Thyroid gland (tissue), 4 donors: ENCODE results near the gene COL24A1. TPM values are rescaled to one million over a fixed set of nuclear protein-coding genes. Genes with fewer than 3 reads are reported as not detected.

ENCODE experiments used
- DNase-seq, 2 donors: peaks; one replicate each; pipeline ENCODE4 v3.0.0-alpha.2; 2019
- H3K27ac ChIP-seq, 3 donors: fragments of 200-600 bp; sonication (generic); 1 replicate in 2 of 3; 2 replicates in 1 of 3; pipeline ENCODE4 v1.5.1; 2016 to 2019; ENCODE audit warnings: mild to moderate bottlenecking in 1 of 3, moderate library complexity in 1 of 3
- H3K27me3 ChIP-seq: fragments of 200-600 bp; sonication (generic); one replicate; pipeline ENCODE4 v1.5.1; 2019
- H3K36me3 ChIP-seq, 2 donors: fragments of 200-600 bp; sonication (generic); one replicate each; pipeline ENCODE4 v1.5.1; 2016 to 2019
- H3K4me1 ChIP-seq, 2 donors: fragments of 200-600 bp; sonication (generic); one replicate each; pipeline ENCODE4 v1.5.1; 2017 to 2019
- H3K4me3 ChIP-seq, 3 donors: fragments of 200-600 bp; sonication (generic); replicated peaks in 1 of 3; 1 replicate in 2 of 3; 2 replicates in 1 of 3; pipeline ENCODE4 v1.5.1; 2016; ENCODE audit warnings: mild to moderate bottlenecking in 1 of 3
- H3K9me3 ChIP-seq: fragments of 200-600 bp; sonication (generic); one replicate; pipeline ENCODE4 v1.5.1; 2017
- POLR2A ChIP-seq, 2 donors: fragments of 450-650 bp; IDR thresholded peaks; one replicate each; pipeline ENCODE4 v1.6.1; 2017; ENCODE audit warnings: antibody characterized with exemption in 2 of 2, mild to moderate bottlenecking in 2 of 2, moderate library complexity in 1 of 2
- WGBS, 2 donors: methylation state at CpG; one replicate each; pipeline ENCODE4 v1.1.5; 2017; 5-methylcytosine and 5-hydroxymethylcytosine counted together
- intact Hi-C: fragments of 100-400 bp; cut with DNase I; formaldehyde crosslinking; loops from one replicate; pipeline ENCODE4 v1.15.1; 2023
- total RNA-seq, 4 donors: library from RNA; depleted of rRNA; stranded (reverse); fragments of >200 nt; gene quantifications; one replicate each; pipeline ENCODE4 v1.2.3, GENCODE V29; 2016
- TF ChIP-seq, protein P1 (sequence below), 6 experiments: fragments of 200-600 bp in 3 of 6; fragments of 450-650 bp in 3 of 6; sonication (generic) in 3 of 6; IDR thresholded peaks; one replicate each; pipeline ENCODE4 v1.5.1; 2016 to 2019; ENCODE audit warnings: antibody characterized with exemption in 6 of 6, mild to moderate bottlenecking in 2 of 6, inconsistent platforms in 1 of 6, moderate library complexity in 1 of 6

COL24A1 gene
- total RNA-seq, 4 donors from 2014 or later, result 0.27 to 0.89 (median 0.46) TPM

DNA sequence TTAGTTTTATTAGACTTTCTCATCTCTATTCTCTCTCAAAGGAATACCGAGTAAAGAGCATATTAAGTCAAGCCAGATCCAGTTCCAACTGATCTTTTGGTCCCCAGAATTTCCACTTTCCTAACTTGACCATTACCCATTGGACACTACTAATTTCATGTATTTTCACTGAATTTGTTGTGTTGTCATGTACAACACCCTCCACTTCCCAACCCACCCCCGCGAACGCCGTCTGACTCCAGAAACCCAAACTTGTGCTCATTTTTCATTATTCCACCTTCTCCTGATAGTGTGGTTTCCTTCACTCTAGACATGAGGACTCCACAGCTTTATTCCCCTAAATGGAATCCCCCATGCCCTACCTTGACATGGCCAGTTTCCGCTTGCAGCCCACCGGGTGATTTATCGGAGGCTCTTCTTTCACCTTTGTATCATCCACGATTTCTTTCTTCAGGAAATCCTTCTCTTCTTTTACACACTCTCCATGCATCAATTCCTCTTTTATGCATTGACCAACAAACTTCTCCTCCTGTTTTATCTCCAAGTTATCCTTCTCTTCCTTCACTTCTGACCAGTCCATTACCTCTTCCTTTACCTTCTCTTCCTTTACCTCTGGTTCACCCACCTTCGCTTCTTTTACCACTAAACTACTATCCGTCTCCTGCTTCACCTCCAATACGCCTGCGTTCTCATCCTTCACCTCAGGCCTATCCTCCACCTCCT is 449.1 kb downstream of the COL24A1 start:
- Histone ChIP-seq H3K27me3 (no peaks in the 10 kb centered on the region), H3K4me3 (peak overlapping the region; percentile 9 to 80 (median 79)), H3K36me3 (no peaks in the 10 kb centered on the region), H3K9me3 (no peaks in the 10 kb centered on the region), H3K27ac (peak overlapping the region in 2 of 3 donors; percentile 90 to 93), H3K4me1 (peaks cover 12% of the 10 kb centered on the region in 2 donors)
- DNase-seq, result no peak
- TF ChIP-seq, protein P1, sequence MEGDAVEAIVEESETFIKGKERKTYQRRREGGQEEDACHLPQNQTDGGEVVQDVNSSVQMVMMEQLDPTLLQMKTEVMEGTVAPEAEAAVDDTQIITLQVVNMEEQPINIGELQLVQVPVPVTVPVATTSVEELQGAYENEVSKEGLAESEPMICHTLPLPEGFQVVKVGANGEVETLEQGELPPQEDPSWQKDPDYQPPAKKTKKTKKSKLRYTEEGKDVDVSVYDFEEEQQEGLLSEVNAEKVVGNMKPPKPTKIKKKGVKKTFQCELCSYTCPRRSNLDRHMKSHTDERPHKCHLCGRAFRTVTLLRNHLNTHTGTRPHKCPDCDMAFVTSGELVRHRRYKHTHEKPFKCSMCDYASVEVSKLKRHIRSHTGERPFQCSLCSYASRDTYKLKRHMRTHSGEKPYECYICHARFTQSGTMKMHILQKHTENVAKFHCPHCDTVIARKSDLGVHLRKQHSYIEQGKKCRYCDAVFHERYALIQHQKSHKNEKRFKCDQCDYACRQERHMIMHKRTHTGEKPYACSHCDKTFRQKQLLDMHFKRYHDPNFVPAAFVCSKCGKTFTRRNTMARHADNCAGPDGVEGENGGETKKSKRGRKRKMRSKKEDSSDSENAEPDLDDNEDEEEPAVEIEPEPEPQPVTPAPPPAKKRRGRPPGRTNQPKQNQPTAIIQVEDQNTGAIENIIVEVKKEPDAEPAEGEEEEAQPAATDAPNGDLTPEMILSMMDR (IDR thresholded peaks at IDR 0.05), result no peak
- TF ChIP-seq POLR2A (IDR thresholded peaks at IDR 0.05), result no peak
- WGBS, 2 donors, result 12 to 18% methylated on average over 13 of the region's 13 CpGs
- intact Hi-C loops, result no loop called here

- TF ChIP-seq, protein P1 (IDR thresholded peaks at IDR 0.05), result no peak
- no peak for TF ChIP-seq POLR2A (IDR thresholded peaks at IDR 0.05)
- intact Hi-C loops, result no loop called here
- Histone ChIP-seq H3K9me3 (no peaks in the 10 kb centered on the region), H3K36me3 (peaks cover 0 to 4% of the 10 kb centered on the region in 2 donors), H3K4me3 (no peak overlapping the region), H3K27me3 (no peaks in the 10 kb centered on the region), H3K4me1 (peaks cover 12% of the 10 kb centered on the region in 2 donors), H3K27ac (no peak overlapping the region)
- no peak for DNase-seq
- 96 to 97% methylated on average over 3 of the region's 3 CpGs for WGBS, 2 donors
Observed at GRCh38 chr1:85705940-85706339, 450.6 kb downstream of the COL24A1 start.

DNA sequence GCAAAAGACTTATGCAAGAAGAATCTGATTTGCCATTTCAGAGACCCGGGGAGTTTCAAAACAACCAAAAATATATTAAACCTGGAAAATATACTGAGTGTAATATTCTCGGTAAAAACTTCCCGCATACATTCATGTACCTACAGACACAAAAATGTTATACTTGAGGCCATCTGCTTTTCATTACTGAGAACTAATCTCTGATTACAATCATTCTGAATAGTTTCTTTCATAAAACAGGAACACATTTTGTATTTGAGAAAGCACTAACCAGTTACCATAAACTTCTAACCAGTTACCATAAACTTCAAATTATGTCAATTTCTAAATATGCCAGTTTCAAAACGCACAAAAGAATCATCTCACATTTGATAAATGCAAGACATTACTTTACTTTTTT is 456.1 kb downstream of the COL24A1 start:
- no peak overlapping the region for H3K4me3 ChIP-seq
- H3K36me3 ChIP-seq, result peaks cover 0 to 4% of the 10 kb centered on the region in 2 donors
- no peaks in the 10 kb centered on the region for H3K4me1 ChIP-seq
- 93 to 95% methylated on average over 4 of the region's 4 CpGs for WGBS, 2 donors
- no peaks in the 10 kb centered on the region for H3K9me3 ChIP-seq
- no peak overlapping the region for H3K27ac ChIP-seq
- TF ChIP-seq POLR2A (IDR thresholded peaks at IDR 0.05), result no peak
- TF ChIP-seq, protein P1 (IDR thresholded peaks at IDR 0.05), result no peak
- no peaks in the 10 kb centered on the region for H3K27me3 ChIP-seq
- intact Hi-C loops, result no loop called here
- no peak for DNase-seq

GRCh38 chr1:85697895-85698294 is 458.7 kb downstream of the COL24A1 start:
- intact Hi-C loops, result loop anchor here (10.0 kb wide), 1 partner anchor 113 kb away; the partner anchor contains the start of gene CCN1
- H3K9me3 ChIP-seq, result no peaks in the 10 kb centered on the region
- H3K4me3 ChIP-seq, result no peak overlapping the region
- DNase-seq, result no peak
- TF ChIP-seq, protein P1 (IDR thresholded peaks at IDR 0.05), result no peak
- TF ChIP-seq POLR2A (IDR thresholded peaks at IDR 0.05), result no peak
- peaks cover 0 to 4% of the 10 kb centered on the region in 2 donors for H3K36me3 ChIP-seq
- no peaks in the 10 kb centered on the region for H3K4me1 ChIP-seq
- no peak overlapping the region for H3K27ac ChIP-seq
- H3K27me3 ChIP-seq, result no peaks in the 10 kb centered on the region

DNA sequence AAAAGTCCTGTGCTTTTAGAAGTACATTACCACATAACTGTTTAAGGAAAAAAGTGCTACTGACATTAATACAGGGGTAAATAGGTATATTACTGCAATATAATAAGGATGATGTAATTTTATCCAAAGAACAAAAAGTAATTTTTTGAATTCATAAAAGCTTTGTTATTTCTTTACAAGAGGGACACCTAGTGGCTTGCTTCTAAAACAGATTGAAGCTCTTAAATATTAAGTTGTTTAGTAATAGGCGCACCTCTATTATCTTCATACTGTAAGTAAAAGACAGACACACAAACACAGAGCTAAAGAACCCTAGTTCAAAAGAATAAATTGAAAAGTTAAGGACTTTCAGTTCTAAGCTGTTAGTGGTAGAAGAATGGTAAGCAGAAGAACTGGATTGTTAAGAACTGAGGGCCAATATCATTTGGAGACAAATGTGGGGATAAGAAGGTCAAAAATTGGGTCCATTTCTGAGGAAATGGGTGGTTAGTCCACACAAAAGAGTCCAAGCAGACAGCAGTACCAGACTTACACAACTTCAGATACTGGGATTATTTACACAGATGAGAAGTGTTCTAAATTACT is 463.8 kb downstream of the COL24A1 start:
- no peaks in the 10 kb centered on the region for H3K27me3 ChIP-seq
- intact Hi-C loops, result loop anchor here (10.0 kb wide), 1 partner anchor 108 kb away; the partner anchor contains the start of gene CCN1
- no peak for DNase-seq
- no peak overlapping the region for H3K27ac ChIP-seq
- TF ChIP-seq, protein P1 (IDR thresholded peaks at IDR 0.05), result peak in 3 of 6 experiments; percentile 55 to 73 (median 65)
- TF ChIP-seq POLR2A (IDR thresholded peaks at IDR 0.05), result no peak
- H3K9me3 ChIP-seq, result no peaks in the 10 kb centered on the region
- 66 to 71% methylated on average over 1 of the region's 1 CpG for WGBS, 2 donors
- H3K4me3 ChIP-seq, result no peak overlapping the region
- no peaks in the 10 kb centered on the region for H3K36me3 ChIP-seq
- no peaks in the 10 kb centered on the region for H3K4me1 ChIP-seq
